Measurements from ENCODE around the gene TCF12.

TCF12 gene

GRCh38 chr15:57255751-57256341, 337.4 kb downstream of the TCF12 start:
- no peak for DNase-seq

DNA sequence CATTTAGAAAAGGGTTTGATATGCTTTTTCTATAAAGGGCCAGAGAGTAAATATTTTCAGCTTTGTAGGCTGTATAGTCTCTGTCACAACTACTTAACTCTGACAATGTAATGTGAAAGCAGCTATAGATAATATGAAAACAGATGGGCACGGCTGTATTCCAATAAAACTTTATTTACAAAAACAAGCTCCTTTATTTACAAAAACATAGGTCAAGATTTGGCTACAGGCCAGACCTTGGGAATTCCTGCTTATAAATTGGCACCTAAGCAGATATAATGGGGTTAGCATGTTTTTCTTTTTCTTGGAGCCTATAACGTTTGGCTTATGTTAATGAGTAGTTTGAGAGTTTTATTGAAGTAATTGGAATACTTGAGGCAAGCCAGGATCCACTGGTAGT, 338.5 kb downstream of the TCF12 start:
- no peak for DNase-seq

GRCh38 chr15:57259568-57260040, 341.2 kb downstream of the TCF12 start:
- DNase-seq: peak; percentile 62

- no peak for DNase-seq
Observed at GRCh38 chr15:57263520-57263919, 345.1 kb downstream of the TCF12 start.

GRCh38 chr15:57272771-57273357, 354.4 kb downstream of the TCF12 start:
- no peak for DNase-seq

GRCh38 chr15:57273402-57273801, 355.0 kb downstream of the TCF12 start:
- DNase-seq: no peak

- DNase-seq: no peak
Observed at GRCh38 chr15:57278439-57278838, 360.0 kb downstream of the TCF12 start.

GRCh38 chr15:57280464-57280863, 362.0 kb downstream of the TCF12 start:
- no peak for DNase-seq

DNA sequence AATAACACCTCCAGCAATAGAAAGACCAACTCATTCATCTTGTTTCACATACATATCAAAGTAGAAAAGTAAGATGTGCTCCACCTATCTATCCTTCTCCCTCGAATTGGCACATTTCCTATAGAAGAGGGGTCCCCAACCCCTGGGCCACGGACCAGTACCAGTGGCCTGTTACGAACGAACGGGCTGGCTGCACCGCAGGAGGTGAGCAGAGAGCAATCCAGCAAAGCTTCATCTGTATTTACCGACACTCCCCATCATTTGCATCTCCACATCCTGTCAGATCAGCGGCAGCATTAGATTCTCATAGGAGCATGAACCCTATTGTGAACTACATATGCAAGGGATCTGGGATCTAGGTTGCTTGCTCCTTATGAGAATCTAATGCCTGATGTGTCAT, 362.9 kb downstream of the TCF12 start:
- no peak for DNase-seq

- no peak for DNase-seq
Observed at GRCh38 chr15:57282686-57283085, 364.2 kb downstream of the TCF12 start.

DNA sequence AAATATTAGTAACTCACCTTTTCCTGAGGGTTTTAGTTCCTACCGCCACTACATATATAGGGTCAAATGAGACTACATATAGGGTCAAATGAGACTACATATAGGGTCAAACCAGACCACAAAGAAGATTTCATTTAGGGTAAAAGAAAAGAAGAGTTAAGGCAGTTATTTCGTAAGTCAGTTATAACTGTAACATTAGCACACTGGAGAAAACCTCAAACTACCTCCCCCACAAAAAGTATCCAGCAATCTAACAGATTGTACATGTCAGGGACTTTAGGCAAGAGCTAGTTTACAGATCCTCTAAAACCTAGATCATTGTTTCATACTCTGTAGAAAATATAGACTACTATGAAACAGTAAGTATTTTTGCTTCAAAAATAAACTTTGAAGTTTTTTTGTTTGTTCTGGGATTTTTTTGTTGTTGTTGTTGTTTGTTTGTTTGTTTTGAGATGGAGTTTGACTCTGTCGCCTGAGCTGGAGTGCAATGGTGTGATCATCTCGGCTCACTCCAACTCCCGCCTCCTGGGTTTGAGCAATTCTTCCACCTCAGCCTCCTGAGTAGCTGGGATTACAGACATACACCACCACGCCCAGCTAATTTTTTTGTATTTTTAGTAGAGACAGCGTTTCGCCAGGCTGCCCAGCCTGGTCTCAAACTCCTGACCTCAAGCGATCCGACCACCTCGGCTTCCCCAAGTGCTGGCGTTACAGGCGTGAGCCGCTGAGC, 365.5 kb downstream of the TCF12 start:
- DNase-seq: no peak

GRCh38 chr15:57284535-57284934, 366.1 kb downstream of the TCF12 start:
- DNase-seq: no peak

DNA sequence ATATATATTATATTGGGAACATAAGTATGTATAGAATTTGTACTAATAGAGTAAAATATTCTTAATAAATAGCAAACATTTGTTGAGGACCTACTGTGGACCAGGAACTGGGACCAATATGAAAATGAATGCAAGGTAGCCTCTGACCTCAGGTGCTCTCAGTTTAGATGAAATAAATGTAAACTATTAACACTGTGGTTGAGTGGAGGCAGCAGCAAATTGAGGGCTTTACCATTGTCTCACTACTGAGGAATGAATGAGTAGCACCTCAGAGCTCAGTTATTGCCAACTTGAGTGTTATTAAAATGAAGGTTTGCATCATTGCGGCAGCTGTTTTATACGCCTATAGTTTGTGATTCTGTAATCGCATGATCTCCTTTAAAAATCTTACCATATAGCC, 366.9 kb downstream of the TCF12 start:
- DNase-seq: no peak

- no peak for DNase-seq
Observed at GRCh38 chr15:57286446-57287122, 368.1 kb downstream of the TCF12 start.

- DNase-seq: no peak
Observed at GRCh38 chr15:57287123-57287521, 368.7 kb downstream of the TCF12 start.

GRCh38 chr15:57288926-57289580, 370.6 kb downstream of the TCF12 start:
- DNase-seq: no peak

DNA sequence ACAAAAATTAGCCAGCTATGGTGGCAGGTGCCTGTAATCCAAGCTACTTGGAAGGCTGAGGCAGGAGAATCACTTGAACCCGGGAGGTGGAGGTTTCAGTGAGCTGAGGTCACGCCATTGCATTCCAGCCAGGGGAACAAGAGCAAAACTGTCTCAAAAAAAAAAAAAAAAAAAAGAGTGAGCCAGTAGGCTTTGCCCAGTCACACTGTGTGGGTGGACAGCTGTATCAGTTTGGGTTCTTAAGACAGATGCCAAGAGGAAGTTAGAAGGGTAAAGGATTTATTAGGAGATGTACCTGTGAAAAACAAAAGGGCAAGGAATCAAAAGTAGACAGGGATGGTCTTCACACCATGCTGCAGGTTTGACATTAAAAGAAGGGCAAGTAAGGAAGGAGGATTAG, 371.7 kb downstream of the TCF12 start:
- no peak for DNase-seq

DNA sequence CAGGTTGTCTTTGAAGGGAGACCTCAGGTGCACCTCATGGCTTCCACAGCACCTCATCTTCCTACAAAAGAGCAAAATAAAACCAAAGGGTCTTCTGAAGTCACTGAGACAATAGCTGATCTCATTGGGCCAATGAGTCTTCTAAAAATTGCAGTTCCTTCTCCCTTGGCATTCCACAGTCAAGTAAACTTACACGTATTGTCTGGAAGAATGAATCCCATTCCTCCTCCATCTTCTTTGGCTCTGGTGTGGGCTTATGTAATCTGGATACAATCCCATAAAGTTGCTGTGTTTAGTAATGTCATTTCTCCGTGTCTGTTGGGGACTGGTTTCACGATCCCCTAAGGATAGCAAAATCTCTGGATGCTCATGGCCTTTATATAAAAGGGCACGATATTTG, 372.4 kb downstream of the TCF12 start:
- no peak for DNase-seq

DNA sequence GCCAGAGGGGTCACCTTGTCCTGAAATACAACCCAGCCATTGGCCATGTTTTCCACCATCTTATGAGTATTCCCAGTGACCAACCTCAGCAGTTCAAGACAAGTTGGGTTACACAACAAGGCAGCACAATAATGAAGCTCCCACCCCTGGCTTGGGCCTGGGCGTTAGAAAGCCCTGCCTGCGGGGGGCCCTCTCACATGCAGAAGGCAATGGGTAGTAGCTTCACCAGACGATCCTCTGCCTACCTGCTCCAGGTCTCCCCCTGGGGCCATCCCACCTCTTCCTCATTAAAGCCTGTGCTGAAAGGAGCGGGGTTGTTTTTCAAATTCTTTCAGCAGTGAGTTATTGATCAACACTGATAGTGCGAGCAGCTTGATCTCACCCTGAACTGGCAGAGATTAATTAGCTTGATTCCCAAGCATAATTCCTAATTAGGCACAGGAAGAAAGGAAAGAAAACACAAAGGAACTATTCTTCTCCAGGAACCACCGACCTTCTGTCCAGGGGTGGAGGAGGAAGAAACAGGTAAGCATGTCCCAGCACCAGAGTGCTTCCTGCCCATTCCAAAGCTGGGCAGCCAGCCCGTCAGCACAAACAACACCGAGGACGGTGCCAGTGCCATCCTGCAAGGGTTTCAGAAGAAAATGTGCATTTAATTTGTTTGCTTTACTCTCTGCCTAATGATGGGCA, 378.2 kb downstream of the TCF12 start:
- DNase-seq: no peak

GRCh38 chr15:57297163-57297593, 378.7 kb downstream of the TCF12 start:
- DNase-seq: no peak

DNA sequence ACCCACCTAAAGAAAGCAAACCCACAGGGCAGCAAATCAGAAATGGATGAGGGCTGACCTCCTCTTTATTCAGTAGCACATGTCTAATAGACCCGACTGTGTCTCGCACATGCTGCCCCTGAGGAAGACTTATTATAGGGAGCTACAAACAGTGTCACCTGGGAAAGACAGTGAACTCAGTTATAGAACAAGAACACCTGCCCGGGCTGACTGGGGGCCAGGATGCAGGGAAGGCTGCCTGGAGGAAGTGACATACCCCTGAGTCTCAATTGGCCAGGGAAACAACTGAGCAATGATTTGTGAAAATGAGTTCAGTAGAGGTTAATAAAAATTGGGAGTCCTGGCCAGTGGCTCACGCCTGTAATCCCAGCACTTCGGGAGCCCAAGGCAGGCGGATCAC, 379.2 kb downstream of the TCF12 start:
- DNase-seq: no peak

DNA sequence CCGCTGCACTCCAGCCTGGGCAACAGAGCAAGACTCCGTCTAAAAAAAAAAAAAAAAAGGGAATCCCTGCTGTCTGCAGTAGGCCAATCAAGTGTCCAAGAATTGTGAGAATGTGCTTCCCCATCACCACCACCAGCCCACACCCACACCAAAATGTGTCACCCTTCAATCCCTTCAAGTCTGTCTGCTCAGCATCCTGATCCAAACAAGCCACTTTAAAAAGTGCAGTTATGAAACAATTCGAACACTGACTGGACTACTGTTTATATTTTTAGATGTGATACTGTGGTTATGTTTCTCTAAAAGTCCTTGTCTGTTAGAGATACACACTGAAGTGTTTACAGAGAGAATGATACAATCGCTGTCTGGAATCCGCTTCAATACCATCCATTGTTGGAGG, 379.8 kb downstream of the TCF12 start:
- DNase-seq: no peak

Measured in right kidney (tissue), 1 donor.